ENCODE results near the gene EPHA3.

- TF ChIP-seq CTCF (IDR thresholded peaks at IDR 0.05) (no peak), POLR2A (IDR thresholded peaks at IDR 0.05) (no peak), EP300 (IDR thresholded peaks at IDR 0.05) (no peak)
Measured at GRCh38 chr3:89239774-89240173, 132.4 kb downstream of the EPHA3 start.
